Breast epithelium (tissue), 3 donors: ENCODE results near the gene PRDM11.

Experiments
- CTCF ChIP-seq, 3 donors: fragments of 450-650 bp; IDR thresholded peaks; one replicate each; pipeline ENCODE4 v1.5.1; 2016 to 2017; ENCODE audit warnings: antibody characterized with exemption in 3 of 3, mild to moderate bottlenecking in 3 of 3, moderate library complexity in 3 of 3
- POLR2A ChIP-seq: fragments of 450-650 bp; IDR thresholded peaks from one replicate; pipeline ENCODE4 v1.6.1; 2016; ENCODE audit warnings: antibody characterized with exemption, mild to moderate bottlenecking, moderate library complexity
- POLR2AphosphoS5 ChIP-seq, 3 donors: sonication (generic); formaldehyde crosslinking; IDR thresholded peaks; one replicate each; pipeline ENCODE4 v1.6.1; 2017; ENCODE audit warnings: antibody characterized with exemption in 3 of 3

DNA sequence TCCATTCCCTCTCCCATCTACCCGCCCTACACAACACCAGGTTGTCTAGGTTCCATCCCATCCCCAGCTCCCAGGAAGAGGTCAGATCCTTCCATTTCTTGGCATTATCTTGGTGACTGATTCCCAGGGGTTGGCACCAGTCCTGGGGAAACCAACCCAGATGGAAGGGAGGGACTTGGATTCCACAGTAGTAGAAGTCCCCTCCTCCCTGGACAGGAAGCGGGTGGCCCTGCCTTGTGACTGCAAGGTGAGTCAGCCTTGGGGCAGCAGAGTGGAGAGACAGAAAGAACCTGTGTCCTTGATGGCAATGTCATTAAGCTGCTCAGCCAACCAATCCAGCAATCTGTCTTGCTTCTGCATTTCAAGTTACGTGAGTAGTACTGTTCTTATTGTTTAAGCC is 113.2 kb downstream of the PRDM11 start:
- no peak for TF ChIP-seq CTCF (IDR thresholded peaks at IDR 0.05)
- no peak for TF ChIP-seq POLR2A
- TF ChIP-seq POLR2AphosphoS5 (IDR thresholded peaks at IDR 0.05) = no peak
